OCI-LY7 (cell line): ENCODE data around the gene PPP1R7. TPM values are rescaled to one million over a fixed set of nuclear protein-coding genes. Genes with fewer than 3 reads are reported as not detected.

Experiments
- BruUV-seq: library from RNA; stranded (reverse); fragments of 400-500 nt; replicated peaks from 2 replicates; lab custom pipeline; 2021; lab: Mats Ljungman, UMichigan
- CTCF ChIA-PET: fragments of 300-600 bp; sonication (Branson Sonifier 250); formaldehyde crosslinking; loops from one replicate; lab custom pipeline; 2022; ENCODE audit warnings: antibody characterized with exemption; ENCODE audit not compliant: unreplicated experiment; lab: Charles Lee
- POLR2A ChIA-PET: fragments of 300-600 bp; sonication (Branson Sonifier 250); formaldehyde crosslinking; loops from one replicate; lab custom pipeline; 2022; ENCODE audit warnings: antibody characterized with exemption; lab: Charles Lee
- DNase-seq: peaks from one replicate; pipeline ENCODE4 v3.0.0-alpha.2; 2015; ENCODE audit warnings: low spot score
- H2AFZ ChIP-seq: fragments of 200-600 bp; sonication (generic), shearing (Covaris generic); 2 replicates; pipeline ENCODE4 v1.6.1; 2014; ENCODE audit warnings: mild to moderate bottlenecking, antibody characterized with exemption, low read length, moderate library complexity
- H3K27ac ChIP-seq: fragments of 200-600 bp; sonication (generic); 2 replicates; pipeline ENCODE4 v1.5.1; 2014; ENCODE audit warnings: mixed run types, low read depth, mild to moderate bottlenecking, moderate library complexity, low read length, inconsistent platforms; ENCODE audit not compliant: poor library complexity, severe bottlenecking
- H3K36me3 ChIP-seq: fragments of 200-600 bp; sonication (generic); 2 replicates; pipeline ENCODE4 v1.6.1; 2014; ENCODE audit warnings: mild to moderate bottlenecking, antibody characterized with exemption, low read length, moderate library complexity, mixed read lengths; ENCODE audit not compliant: insufficient read depth
- H3K4me1 ChIP-seq: fragments of 200-600 bp; sonication (generic); 2 replicates; pipeline ENCODE4 v1.5.1; 2014; ENCODE audit warnings: mild to moderate bottlenecking, low read length; ENCODE audit not compliant: insufficient read depth, poor library complexity, severe bottlenecking
- H3K4me2 ChIP-seq: fragments of 200-600 bp; sonication (generic); 2 replicates; pipeline ENCODE4 v1.6.1; 2014; ENCODE audit warnings: mild to moderate bottlenecking, low read length
- H3K4me3 ChIP-seq: fragments of 200-600 bp; sonication (generic); 2 replicates; pipeline ENCODE4 v1.5.1; 2014; ENCODE audit warnings: mild to moderate bottlenecking, low read depth, low read length; ENCODE audit not compliant: poor library complexity, severe bottlenecking
- H3K79me2 ChIP-seq: fragments of 200-600 bp; sonication (generic); 2 replicates; pipeline ENCODE4 v1.6.1; 2016; ENCODE audit warnings: low read depth, mild to moderate bottlenecking, low read length, moderate library complexity, mixed read lengths; ENCODE audit not compliant: insufficient read depth
- H3K9me2 ChIP-seq: fragments of 200-600 bp; sonication (generic); 2 replicates; pipeline ENCODE4 v1.6.1; 2016; ENCODE audit warnings: mild to moderate bottlenecking, low read length, mixed read lengths; ENCODE audit not compliant: insufficient read depth
- H3K9me3 ChIP-seq: fragments of 200-600 bp; sonication (generic); 2 replicates; pipeline ENCODE4 v1.6.1; 2014; ENCODE audit warnings: mild to moderate bottlenecking, mixed run types, low read length, mixed read lengths
- H4K20me1 ChIP-seq: fragments of 200-600 bp; sonication (generic); 2 replicates; pipeline ENCODE4 v1.6.1; 2014; ENCODE audit warnings: mild to moderate bottlenecking, antibody characterized with exemption, low read length, moderate library complexity, mixed read lengths; ENCODE audit not compliant: insufficient read depth
- EZH2phosphoT487 ChIP-seq: fragments of 200-600 bp; sonication (generic); IDR thresholded peaks from 2 replicates; pipeline ENCODE4 v1.6.1; 2018; ENCODE audit warnings: low read depth, borderline replicate concordance, mild to moderate bottlenecking, mixed run types, antibody characterized with exemption, low read length, moderate library complexity, mixed read lengths
- intact Hi-C: fragments of 100-400 bp; cut with micrococcal nuclease; formaldehyde crosslinking; loops from one replicate; pipeline ENCODE4 v1.10.0; 2022; ENCODE audit not compliant: unreplicated experiment
- total RNA-seq, 2 experiments: library from RNA; depleted of rRNA in 1 of 2; stranded (reverse); fragments of >200 nt in 1 of 2; shearing (Covaris generic) in 1 of 2; gene quantifications; 2 replicates each; pipeline ENCODE4 v1.2.3, GENCODE V29; 2014 to 2022
- TF ChIP-seq, protein P1 (sequence below): fragments of 200-600 bp; sonication (generic); conservative IDR thresholded peaks from 2 replicates; pipeline ENCODE4 v1.5.1; 2014; ENCODE audit warnings: mild to moderate bottlenecking, antibody characterized with exemption, low read length, moderate library complexity, mixed read lengths

The PPP1R7 gene
- total RNA-seq, 2 experiments from 2014 or later: 46.0 to 82.0 TPM

DNA sequence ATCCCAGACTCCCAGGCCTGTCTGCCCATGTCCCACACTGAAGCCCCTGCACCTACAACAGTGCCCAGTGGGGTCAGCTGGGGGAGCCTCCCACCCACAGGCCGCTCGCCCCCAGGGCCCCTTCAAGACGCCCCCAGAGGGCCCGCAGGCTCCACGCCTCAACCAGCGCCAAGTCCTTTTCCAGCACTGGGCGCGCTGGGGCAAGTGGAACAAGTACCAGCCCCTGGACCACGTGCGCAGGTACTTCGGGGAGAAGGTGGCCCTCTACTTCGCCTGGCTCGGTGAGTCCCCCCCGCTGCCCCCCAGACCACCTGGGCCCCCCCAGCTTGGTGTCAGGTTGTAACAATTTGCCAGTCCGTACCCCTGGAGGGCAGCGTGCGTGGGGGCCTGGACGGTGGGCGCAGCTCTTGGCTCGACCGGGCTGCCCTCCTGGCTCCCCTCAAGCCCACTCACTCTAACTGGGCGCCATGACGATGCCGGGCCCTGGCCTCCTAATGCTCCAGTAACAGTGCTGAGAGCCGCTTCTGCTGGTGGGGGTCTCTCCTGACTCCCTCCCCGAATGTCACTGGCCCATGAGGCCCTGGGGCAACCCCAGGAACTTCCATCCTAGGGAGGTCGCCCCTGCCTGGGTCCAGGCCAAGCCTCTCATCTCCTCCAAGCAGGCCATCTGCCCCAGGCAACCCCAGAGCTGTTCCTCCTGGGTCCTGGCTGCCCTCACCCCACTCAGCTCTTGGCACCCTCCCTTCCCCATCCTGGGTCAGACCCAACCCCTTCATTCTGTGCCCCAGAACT is 53.1 kb downstream of the PPP1R7 start:
- ChIA-PET CTCF (no interaction called here), POLR2A (no interaction called here)
- no TSS peak for BruUV-seq
- Histone ChIP-seq H3K9me3 (no peaks in the 10 kb centered on the region), H3K4me3 (no peak overlapping the region), H3K4me1 (no peaks in the 10 kb centered on the region), H3K4me2 (no peak overlapping the region), H3K79me2 (no peaks in the 10 kb centered on the region), H3K36me3 (no peaks in the 10 kb centered on the region), H4K20me1 (no peaks in the 10 kb centered on the region), H2AFZ (no peak overlapping the region), H3K9me2 (no peaks in the 10 kb centered on the region), H3K27ac (no peak overlapping the region)
- intact Hi-C loops: no loop called here
- DNase-seq: no peak
- TF ChIP-seq, protein P1, sequence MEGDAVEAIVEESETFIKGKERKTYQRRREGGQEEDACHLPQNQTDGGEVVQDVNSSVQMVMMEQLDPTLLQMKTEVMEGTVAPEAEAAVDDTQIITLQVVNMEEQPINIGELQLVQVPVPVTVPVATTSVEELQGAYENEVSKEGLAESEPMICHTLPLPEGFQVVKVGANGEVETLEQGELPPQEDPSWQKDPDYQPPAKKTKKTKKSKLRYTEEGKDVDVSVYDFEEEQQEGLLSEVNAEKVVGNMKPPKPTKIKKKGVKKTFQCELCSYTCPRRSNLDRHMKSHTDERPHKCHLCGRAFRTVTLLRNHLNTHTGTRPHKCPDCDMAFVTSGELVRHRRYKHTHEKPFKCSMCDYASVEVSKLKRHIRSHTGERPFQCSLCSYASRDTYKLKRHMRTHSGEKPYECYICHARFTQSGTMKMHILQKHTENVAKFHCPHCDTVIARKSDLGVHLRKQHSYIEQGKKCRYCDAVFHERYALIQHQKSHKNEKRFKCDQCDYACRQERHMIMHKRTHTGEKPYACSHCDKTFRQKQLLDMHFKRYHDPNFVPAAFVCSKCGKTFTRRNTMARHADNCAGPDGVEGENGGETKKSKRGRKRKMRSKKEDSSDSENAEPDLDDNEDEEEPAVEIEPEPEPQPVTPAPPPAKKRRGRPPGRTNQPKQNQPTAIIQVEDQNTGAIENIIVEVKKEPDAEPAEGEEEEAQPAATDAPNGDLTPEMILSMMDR: no peak
- TF ChIP-seq EZH2phosphoT487: no peak

DNA sequence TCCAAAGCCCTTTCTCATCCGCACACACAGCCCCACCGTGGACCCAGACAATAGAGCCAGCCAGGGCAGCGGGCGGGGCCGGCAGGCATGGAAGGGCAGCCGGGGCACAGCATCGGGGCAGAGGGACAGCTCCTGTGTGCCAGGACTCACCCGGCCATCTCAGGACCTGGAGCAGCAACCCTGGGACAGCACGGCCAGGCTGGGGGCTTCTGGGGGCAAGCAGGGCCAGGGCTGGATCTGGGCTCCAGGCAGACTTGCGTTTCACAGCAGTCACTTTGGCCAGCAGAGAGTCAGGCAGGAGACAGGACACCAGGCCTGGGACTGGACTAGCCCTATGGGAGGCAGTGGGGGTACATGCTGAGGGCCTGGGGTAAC is 53.7 kb downstream of the PPP1R7 start:
- Histone ChIP-seq H2AFZ (no peak overlapping the region), H3K9me2 (no peaks in the 10 kb centered on the region), H4K20me1 (no peaks in the 10 kb centered on the region), H3K79me2 (no peaks in the 10 kb centered on the region), H3K27ac (no peak overlapping the region), H3K4me2 (no peak overlapping the region), H3K4me3 (no peak overlapping the region), H3K36me3 (no peaks in the 10 kb centered on the region), H3K4me1 (no peaks in the 10 kb centered on the region), H3K9me3 (no peaks in the 10 kb centered on the region)
- POLR2A ChIA-PET: no interaction called here
- no peak for TF ChIP-seq EZH2phosphoT487
- TF ChIP-seq, protein P1: no peak
- BruUV-seq: no TSS peak
- intact Hi-C loops: no loop called here
- CTCF ChIA-PET: no interaction called here
- no peak for DNase-seq

DNA sequence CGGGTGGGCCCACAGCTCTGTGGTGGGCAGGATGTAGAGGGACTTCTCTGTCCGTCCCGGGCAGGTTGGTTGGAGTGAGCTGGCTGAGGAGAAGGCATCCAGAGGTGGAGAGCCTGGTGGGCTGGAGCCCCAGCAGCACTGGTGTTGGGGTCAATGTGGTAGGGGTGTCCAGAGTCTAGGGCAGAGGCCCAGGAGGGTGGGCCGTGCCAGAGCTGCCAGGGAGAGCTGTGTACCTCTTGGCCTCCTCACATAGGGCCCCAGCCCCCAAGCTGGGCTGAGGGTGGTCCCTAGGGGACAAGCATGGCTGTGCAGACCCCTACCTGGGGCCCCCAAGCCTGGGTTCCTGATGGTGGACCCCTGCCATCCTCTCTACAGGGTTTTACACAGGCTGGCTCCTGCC is 54.2 kb downstream of the PPP1R7 start:
- H3K4me1 ChIP-seq: no peaks in the 10 kb centered on the region
- intact Hi-C loops: no loop called here
- no peaks in the 10 kb centered on the region for H4K20me1 ChIP-seq
- no peak overlapping the region for H3K4me2 ChIP-seq
- H3K36me3 ChIP-seq: no peaks in the 10 kb centered on the region
- BruUV-seq: no TSS peak
- H3K9me2 ChIP-seq: no peaks in the 10 kb centered on the region
- CTCF ChIA-PET: no interaction called here
- POLR2A ChIA-PET: no interaction called here
- H3K4me3 ChIP-seq: no peak overlapping the region
- H2AFZ ChIP-seq: no peak overlapping the region
- TF ChIP-seq EZH2phosphoT487: no peak
- TF ChIP-seq, protein P1: no peak
- DNase-seq: no peak
- H3K9me3 ChIP-seq: no peaks in the 10 kb centered on the region
- H3K79me2 ChIP-seq: no peaks in the 10 kb centered on the region
- no peak overlapping the region for H3K27ac ChIP-seq
